Hepatocyte (in vitro differentiated cells): ENCODE data around the gene MTARC2. TPM values are rescaled to one million over a fixed set of nuclear protein-coding genes. Genes with fewer than 3 reads are reported as not detected.

Experiments
- DNase-seq: peaks from one replicate; pipeline ENCODE4 v3.0.0-alpha.2; 2016; ENCODE audit warnings: low spot score
- H2AFZ ChIP-seq: fragments of 200-600 bp; sonication (generic); 2 replicates; pipeline ENCODE4 v1.6.0; 2016; ENCODE audit warnings: antibody characterized with exemption, mild to moderate bottlenecking
- H3K27ac ChIP-seq: fragments of 200-600 bp; sonication (generic); 2 replicates; pipeline ENCODE4 v1.5.1; 2016; ENCODE audit warnings: mild to moderate bottlenecking
- H3K27me3 ChIP-seq: fragments of 200-600 bp; sonication (generic); 2 replicates; pipeline ENCODE4 v1.6.1; 2016
- H3K36me3 ChIP-seq: fragments of 200-600 bp; sonication (generic); replicated peaks from 2 replicates; pipeline ENCODE4 v1.5.1; 2016; ENCODE audit warnings: low read depth; ENCODE audit not compliant: insufficient read depth
- H3K4me1 ChIP-seq: fragments of 200-600 bp; sonication (generic); 2 replicates; pipeline ENCODE4 v1.5.1; 2016; ENCODE audit warnings: mild to moderate bottlenecking, moderate library complexity; ENCODE audit not compliant: insufficient read depth
- H3K4me2 ChIP-seq: fragments of 200-600 bp; sonication (generic); 2 replicates; pipeline ENCODE4 v1.6.0; 2016
- H3K4me3 ChIP-seq: fragments of 200-600 bp; sonication (generic); 2 replicates; pipeline ENCODE4 v1.5.1; 2016; ENCODE audit warnings: mild to moderate bottlenecking
- H3K79me2 ChIP-seq: fragments of 200-600 bp; sonication (generic); 2 replicates; pipeline ENCODE4 v1.6.0; 2017; ENCODE audit warnings: mild to moderate bottlenecking
- H3K9me2 ChIP-seq: fragments of 200-600 bp; sonication (generic); replicated peaks from 2 replicates; pipeline ENCODE4 v1.6.0; 2017; ENCODE audit warnings: mild to moderate bottlenecking; ENCODE audit not compliant: insufficient read depth
- H3K9me3 ChIP-seq: fragments of 200-600 bp; sonication (generic); 2 replicates; pipeline ENCODE4 v1.5.1; 2016; ENCODE audit warnings: low read depth, mild to moderate bottlenecking
- H4K20me1 ChIP-seq: fragments of 200-600 bp; sonication (generic); 2 replicates; pipeline ENCODE4 v1.6.0; 2016; ENCODE audit warnings: mild to moderate bottlenecking; ENCODE audit not compliant: insufficient read depth, poor library complexity, severe bottlenecking
- EZH2 ChIP-seq: fragments of 200-600 bp; sonication (generic); IDR thresholded peaks from 2 replicates; pipeline ENCODE4 v1.6.1; 2016; ENCODE audit warnings: antibody characterized with exemption, mild to moderate bottlenecking, borderline replicate concordance
- EZH2phosphoT487 ChIP-seq: fragments of 200-600 bp; sonication (generic); IDR thresholded peaks from one replicate; pipeline ENCODE4 v1.6.1; 2018; ENCODE audit warnings: antibody characterized with exemption, mild to moderate bottlenecking, low read depth, moderate library complexity; ENCODE audit not compliant: unreplicated experiment, severe bottlenecking
- WGBS: methylation state at CpG from one replicate; pipeline ENCODE4 v1.1.6; 2016; ENCODE audit warnings: low lambda C conversion rate; ENCODE audit errors: missing lambda C conversion rate; 5-methylcytosine and 5-hydroxymethylcytosine counted together
- polyA plus RNA-seq: library from polyadenylated mRNA; unstranded; fragments of >200 nt; fragmentation: Nextera tagmentation; extraction: Ambion mirVana; gene quantifications from 2 replicates; pipeline ENCODE4 v1.2.1, GENCODE V29; 2016
- total RNA-seq: library from RNA; depleted of rRNA; stranded (reverse); fragments of >200 nt; gene quantifications from 2 replicates; pipeline ENCODE4 v1.2.3, GENCODE V29; 2014
- TF ChIP-seq, protein P1 (sequence below): fragments of 200-600 bp; sonication (generic); IDR thresholded peaks from 2 replicates; pipeline ENCODE4 v1.5.1; 2016; ENCODE audit warnings: antibody characterized with exemption, mild to moderate bottlenecking; ENCODE audit not compliant: poor library complexity

The MTARC2 gene
- total and polyA plus RNA-seq, 2 experiments from 2014 or later = 23.7 to 24.4 TPM

DNA sequence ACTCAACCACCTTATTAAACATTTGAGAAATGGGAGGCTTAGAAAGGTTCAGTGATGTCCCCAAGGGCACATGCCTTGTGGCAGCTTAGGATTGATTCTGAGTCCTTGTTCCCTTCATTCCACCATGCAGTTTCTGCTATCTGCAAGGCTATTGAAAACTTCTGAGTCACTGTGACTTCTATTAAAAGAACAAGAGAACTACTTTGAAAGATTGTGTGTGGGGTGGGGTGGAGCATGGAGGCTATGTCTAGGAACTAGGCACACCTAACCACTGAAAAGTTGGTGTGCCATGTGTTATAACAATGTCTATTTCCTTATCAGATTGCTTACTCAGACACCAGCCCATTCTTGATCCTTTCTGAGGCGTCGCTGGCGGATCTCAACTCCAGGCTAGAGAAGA is 49.4 kb downstream of the MTARC2 start:
- H3K36me3 ChIP-seq = no peaks in the 10 kb centered on the region
- 87% methylated on average over 3 of the region's 3 CpGs for WGBS

DNA sequence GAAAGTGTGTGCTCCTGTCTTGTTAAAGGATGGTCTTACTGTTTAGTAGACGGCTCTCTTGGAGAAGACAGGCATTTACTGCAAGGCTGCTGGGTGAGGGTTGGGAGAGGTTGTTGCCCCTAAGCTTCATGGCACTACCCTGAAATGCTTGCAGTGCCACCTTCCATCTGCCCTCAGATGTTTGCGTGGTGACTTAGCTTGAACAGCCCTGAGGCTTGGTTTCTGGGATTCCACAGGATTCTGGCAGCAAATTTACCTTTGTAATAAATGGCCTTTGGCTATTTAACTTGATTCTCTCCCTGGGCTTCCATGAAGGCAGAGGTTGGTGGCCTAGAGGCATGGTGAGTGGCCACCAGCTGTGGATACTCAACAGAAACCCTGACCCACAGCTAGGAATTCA is 50.2 kb downstream of the MTARC2 start:
- H2AFZ ChIP-seq = no peak overlapping the region
- no peaks in the 10 kb centered on the region for H3K27me3 ChIP-seq
- no peaks in the 10 kb centered on the region for H3K9me2 ChIP-seq
- no peaks in the 10 kb centered on the region for H3K4me1 ChIP-seq
- DNase-seq = no peak
- no peak overlapping the region for H3K27ac ChIP-seq
- no peaks in the 10 kb centered on the region for H3K36me3 ChIP-seq
- no peaks in the 10 kb centered on the region for H4K20me1 ChIP-seq
- WGBS = 92% methylated on average over 2 of the region's 2 CpGs
- TF ChIP-seq EZH2 (no peak), EZH2phosphoT487 (no peak)
- TF ChIP-seq, protein P1, sequence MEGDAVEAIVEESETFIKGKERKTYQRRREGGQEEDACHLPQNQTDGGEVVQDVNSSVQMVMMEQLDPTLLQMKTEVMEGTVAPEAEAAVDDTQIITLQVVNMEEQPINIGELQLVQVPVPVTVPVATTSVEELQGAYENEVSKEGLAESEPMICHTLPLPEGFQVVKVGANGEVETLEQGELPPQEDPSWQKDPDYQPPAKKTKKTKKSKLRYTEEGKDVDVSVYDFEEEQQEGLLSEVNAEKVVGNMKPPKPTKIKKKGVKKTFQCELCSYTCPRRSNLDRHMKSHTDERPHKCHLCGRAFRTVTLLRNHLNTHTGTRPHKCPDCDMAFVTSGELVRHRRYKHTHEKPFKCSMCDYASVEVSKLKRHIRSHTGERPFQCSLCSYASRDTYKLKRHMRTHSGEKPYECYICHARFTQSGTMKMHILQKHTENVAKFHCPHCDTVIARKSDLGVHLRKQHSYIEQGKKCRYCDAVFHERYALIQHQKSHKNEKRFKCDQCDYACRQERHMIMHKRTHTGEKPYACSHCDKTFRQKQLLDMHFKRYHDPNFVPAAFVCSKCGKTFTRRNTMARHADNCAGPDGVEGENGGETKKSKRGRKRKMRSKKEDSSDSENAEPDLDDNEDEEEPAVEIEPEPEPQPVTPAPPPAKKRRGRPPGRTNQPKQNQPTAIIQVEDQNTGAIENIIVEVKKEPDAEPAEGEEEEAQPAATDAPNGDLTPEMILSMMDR = no peak
- H3K4me2 ChIP-seq = no peak overlapping the region
- no peak overlapping the region for H3K4me3 ChIP-seq
- H3K79me2 ChIP-seq = no peaks in the 10 kb centered on the region
- no peaks in the 10 kb centered on the region for H3K9me3 ChIP-seq

More for the DNA sequence above, 49.4 kb downstream of the MTARC2 start:
- Histone ChIP-seq H3K27ac (no peak overlapping the region), H3K27me3 (no peaks in the 10 kb centered on the region), H3K9me3 (no peaks in the 10 kb centered on the region), H3K4me2 (no peak overlapping the region), H3K9me2 (no peaks in the 10 kb centered on the region), H3K4me1 (no peaks in the 10 kb centered on the region), H3K4me3 (no peak overlapping the region), H3K79me2 (no peaks in the 10 kb centered on the region), H2AFZ (no peak overlapping the region), H4K20me1 (no peaks in the 10 kb centered on the region)
- TF ChIP-seq EZH2 (no peak), EZH2phosphoT487 (no peak)
- TF ChIP-seq, protein P1 = no peak
- DNase-seq = no peak

DNA sequence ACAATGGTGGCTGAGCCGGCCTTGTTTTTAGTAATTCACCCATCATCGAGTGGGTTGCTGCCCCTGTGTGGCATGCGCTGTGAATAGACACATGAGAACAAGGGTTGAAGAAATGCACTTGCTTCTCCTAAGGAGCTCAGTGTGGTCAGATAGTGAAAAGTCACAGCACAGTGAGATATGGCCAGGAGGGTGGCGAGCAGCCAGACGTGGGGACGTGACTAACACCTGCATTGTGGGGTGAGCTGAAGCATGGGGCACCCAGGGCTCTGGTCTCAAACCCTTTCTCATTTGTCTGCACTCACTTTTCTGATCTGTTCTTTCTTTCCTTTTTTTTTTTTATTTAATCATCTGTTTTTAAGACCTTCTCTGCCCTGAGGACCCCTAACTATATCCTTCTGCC is 52.1 kb downstream of the MTARC2 start:
- Histone ChIP-seq H3K27ac (no peak overlapping the region), H4K20me1 (no peaks in the 10 kb centered on the region), H3K4me3 (no peak overlapping the region), H3K27me3 (no peaks in the 10 kb centered on the region), H3K9me2 (no peaks in the 10 kb centered on the region), H3K9me3 (no peaks in the 10 kb centered on the region), H3K4me1 (no peaks in the 10 kb centered on the region), H3K79me2 (no peaks in the 10 kb centered on the region), H2AFZ (no peak overlapping the region), H3K4me2 (no peak overlapping the region), H3K36me3 (no peaks in the 10 kb centered on the region)
- WGBS = 94% methylated on average over 6 of the region's 6 CpGs
- DNase-seq = no peak
- TF ChIP-seq, protein P1 = no peak
- no peak for TF ChIP-seq EZH2
- no peak for TF ChIP-seq EZH2phosphoT487
